Skin epidermis (tissue), 12 donors: ENCODE results near the gene TP73.
A peak's percentile ranks its signal among the peaks of the same experiment; 100 is the strongest.

Experiments
- H3K27ac ChIP-seq, 21 experiments: fragments of 200-600 bp; sonication (generic) in 11 of 21; one replicate each; pipeline ENCODE4 v1.5.0; 2020; ENCODE audit warnings: mild to moderate bottlenecking in 3 of 21, inconsistent platforms in 2 of 21, moderate library complexity in 2 of 21
- H3K4me3 ChIP-seq, 7 experiments: fragments of 200-600 bp; sonication (generic) in 2 of 7; one replicate each; pipeline ENCODE4 v1.5.0; 2020; ENCODE audit warnings: inconsistent platforms in 2 of 7, mild to moderate bottlenecking in 2 of 7, moderate library complexity in 1 of 7

TP73 gene

GRCh38 chr1:3668148-3668547, 15.8 kb downstream of the TP73 start:
- no peak overlapping the region for H3K27ac ChIP-seq
- H3K4me3 ChIP-seq = no peak overlapping the region

DNA sequence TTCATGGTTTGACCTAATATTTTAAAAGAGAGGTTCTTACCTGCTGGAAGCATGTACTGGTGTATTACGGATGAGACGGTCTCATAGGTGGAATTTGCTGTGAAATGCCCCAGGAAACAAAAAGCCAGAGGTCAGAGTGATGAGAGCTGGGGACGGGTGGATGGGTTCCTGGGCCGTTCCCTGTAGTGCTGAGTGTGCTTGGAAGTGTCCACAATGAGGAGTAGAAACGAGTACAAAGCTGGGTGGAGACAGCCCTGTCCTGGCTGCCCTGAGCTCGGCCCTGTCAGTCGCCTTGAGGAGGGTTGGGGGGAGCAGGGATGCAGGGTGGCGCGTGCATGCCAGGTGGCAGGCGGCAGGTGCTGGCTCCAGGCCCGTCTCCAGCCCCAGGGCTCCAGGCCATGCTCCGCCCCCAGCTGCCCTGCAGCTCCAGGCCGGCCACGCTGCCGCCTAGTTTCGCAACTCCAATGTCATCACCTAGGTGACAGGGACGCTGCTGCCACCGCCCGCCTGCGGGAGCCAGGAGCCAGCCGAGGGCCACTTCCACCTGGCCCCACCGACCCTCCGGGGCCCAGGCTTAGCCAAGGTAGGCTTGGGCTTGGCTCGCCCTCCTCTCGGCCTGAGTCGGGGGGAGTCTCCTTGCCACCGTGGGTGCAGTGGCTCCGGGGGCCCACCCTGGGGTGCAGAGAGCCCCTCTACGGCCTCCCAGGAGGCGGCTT, 16.4 kb downstream of the TP73 start:
- H3K27ac ChIP-seq = no peak overlapping the region
- H3K4me3 ChIP-seq = no peak overlapping the region

- Histone ChIP-seq H3K27ac (no peak overlapping the region), H3K4me3 (no peak overlapping the region)
Observed at GRCh38 chr1:3669421-3669821, 17.1 kb downstream of the TP73 start.

GRCh38 chr1:3669971-3670431, 17.7 kb downstream of the TP73 start:
- H3K4me3 ChIP-seq = no peak overlapping the region

GRCh38 chr1:3670823-3671265, 18.5 kb downstream of the TP73 start:
- Histone ChIP-seq H3K4me3 (no peak overlapping the region), H3K27ac (no peak overlapping the region)

More at GRCh38 chr1:3669971-3670431, 17.7 kb downstream of the TP73 start:
- H3K27ac ChIP-seq = no peak overlapping the region

DNA sequence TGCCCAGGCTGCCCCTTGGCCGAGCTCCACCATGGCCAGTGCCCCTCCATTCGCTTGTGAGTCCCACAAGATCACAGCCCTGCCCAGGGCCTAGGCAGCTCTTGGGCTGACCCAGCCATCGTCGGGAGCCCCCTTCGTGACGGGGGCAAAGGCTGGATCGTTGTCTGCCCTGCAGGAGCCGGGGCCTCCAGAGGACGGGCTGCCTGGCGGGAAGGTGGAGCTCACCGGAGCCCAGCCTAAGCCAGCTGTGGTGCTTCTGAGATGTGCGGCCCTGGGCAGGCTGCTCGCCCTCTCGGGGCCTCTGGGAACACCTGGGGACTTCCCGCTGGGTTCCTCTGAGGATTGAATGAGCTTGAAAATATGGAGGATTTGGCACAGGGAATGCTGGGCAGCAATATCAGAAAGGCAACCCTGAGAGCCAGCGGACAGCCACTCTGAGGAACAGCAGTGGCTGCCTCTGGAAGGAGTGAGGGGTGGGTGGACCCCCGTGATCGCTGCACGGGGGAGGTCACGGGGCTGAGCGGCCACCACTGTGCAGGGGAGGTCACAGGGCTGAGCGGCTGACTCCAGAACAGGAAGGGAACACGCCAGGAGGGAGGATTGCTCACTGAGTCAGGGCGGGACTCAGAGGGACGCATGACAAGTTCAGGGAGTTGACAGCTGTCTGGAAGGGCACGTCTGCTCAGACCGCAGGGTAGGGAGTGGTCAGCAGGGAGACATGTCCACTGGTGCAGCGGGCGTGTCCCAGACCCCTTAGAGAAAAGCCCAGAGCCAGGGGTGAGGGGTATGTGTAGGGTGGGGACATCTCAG, 19.3 kb downstream of the TP73 start:
- no peak overlapping the region for H3K27ac ChIP-seq

GRCh38 chr1:3672231-3672970, 20.1 kb downstream of the TP73 start:
- Histone ChIP-seq H3K4me3 (no peak overlapping the region), H3K27ac (no peak overlapping the region)

More for the DNA sequence above, 19.3 kb downstream of the TP73 start:
- no peak overlapping the region for H3K4me3 ChIP-seq

GRCh38 chr1:3672971-3673361, 20.6 kb downstream of the TP73 start:
- Histone ChIP-seq H3K27ac (no peak overlapping the region), H3K4me3 (no peak overlapping the region)

GRCh38 chr1:3673381-3674099, 21.2 kb downstream of the TP73 start:
- no peak overlapping the region for H3K27ac ChIP-seq
- H3K4me3 ChIP-seq = no peak overlapping the region

- H3K4me3 ChIP-seq = no peak overlapping the region
- no peak overlapping the region for H3K27ac ChIP-seq
Observed at GRCh38 chr1:3674100-3675094, 22.1 kb downstream of the TP73 start.

GRCh38 chr1:3675436-3675835, 23.1 kb downstream of the TP73 start:
- no peak overlapping the region for H3K27ac ChIP-seq
- no peak overlapping the region for H3K4me3 ChIP-seq

- H3K4me3 ChIP-seq = no peak overlapping the region
Observed at GRCh38 chr1:3676581-3677470, 24.5 kb downstream of the TP73 start.

GRCh38 chr1:3677484-3677883, 25.2 kb downstream of the TP73 start:
- no peak overlapping the region for H3K4me3 ChIP-seq
- H3K27ac ChIP-seq = peak overlapping the region in 2 of 21 experiments; percentile 29 to 61

More at GRCh38 chr1:3676581-3677470, 24.5 kb downstream of the TP73 start:
- peak overlapping the region in 3 of 21 experiments; percentile 7 to 61 (median 29) for H3K27ac ChIP-seq

DNA sequence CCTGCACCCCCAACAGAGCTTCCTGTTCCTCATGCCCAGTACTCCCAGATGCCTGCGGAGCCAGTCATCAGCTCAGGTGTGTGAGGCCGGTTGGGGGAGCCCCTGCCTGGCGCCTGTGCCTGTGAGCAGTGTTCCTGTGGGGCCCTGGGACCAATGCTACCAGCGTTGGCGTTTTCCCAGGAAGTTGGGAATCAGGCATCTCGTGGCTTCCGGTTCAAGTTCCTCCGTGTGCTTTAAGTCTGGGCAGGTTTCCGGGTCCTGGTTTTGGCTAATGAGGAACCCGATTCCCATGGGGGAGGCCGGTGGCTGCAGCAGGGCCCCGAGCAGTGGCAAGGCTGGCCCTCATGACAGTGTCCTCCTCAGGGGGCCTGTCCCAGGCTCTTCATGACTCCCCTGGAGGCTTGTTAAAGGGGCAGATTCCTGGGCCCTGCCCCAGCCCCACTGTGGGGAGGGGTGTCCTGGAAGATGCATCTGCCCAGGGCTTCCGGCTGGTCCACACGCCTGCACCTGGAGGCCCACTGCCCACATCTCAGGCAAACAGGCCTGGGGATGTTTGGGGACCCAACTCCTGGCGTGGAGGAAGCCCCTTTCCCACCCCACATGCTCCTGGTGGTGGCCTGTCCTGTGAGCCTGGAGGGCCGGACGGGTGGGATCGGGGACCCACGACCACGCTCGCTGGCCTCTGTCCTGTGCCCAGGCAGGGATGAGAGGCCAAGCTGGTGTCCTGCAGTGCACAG, 26.2 kb downstream of the TP73 start:
- Histone ChIP-seq H3K4me3 (no peak overlapping the region), H3K27ac (no peak overlapping the region)

- no peak overlapping the region for H3K27ac ChIP-seq
Observed at GRCh38 chr1:3679098-3679555, 26.8 kb downstream of the TP73 start.

DNA sequence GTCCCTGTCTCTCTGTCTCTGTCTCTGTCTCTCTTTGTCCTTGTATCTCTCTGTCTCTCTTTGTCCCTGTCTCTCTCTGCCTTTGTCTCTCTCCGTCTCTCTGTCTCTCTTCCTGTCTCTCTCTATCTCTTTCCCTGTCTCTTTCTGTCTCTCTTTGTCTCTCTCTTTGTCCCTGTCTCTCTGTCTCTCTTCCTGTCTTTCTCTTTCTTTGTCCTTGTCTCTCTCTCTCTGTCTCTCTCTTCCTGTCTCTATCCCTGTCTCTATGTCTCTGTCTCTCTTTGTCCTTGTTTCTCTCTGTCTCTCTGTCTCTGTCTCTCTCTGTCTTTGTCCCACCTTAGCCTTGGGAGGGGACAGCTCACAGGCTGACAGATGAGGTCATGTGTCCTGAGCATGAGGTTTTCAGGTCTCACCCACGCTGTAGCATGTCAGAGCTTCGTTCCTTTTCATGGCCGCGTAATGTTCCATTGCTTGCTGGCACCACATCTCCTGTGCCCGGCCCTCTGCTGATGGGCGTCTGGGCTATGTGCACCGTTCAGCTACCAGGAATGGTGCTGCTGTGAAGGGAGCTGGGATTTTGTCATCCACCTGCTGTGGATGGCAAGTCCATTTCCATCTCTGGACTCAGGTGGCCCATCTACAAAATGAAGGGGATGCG, 27.6 kb downstream of the TP73 start:
- Histone ChIP-seq H3K4me3 (no peak overlapping the region), H3K27ac (no peak overlapping the region)

More at GRCh38 chr1:3679098-3679555, 26.8 kb downstream of the TP73 start:
- no peak overlapping the region for H3K4me3 ChIP-seq
